Adrenal gland (tissue), 5 donors: ENCODE results near the gene MKRN2.

Source experiments
- CTCF ChIP-seq, 6 experiments: fragments of 450-650 bp in 4 of 6; fragments of 200-600 bp in 2 of 6; sonication (generic) in 1 of 6; IDR thresholded peaks; 1 replicate in 5 of 6; 2 replicates in 1 of 6; pipeline versions ENCODE4 v1.5.1 to v1.8.0; 2016 to 2021; ENCODE audit warnings: antibody characterized with exemption in 6 of 6, mild to moderate bottlenecking in 2 of 6, moderate library complexity in 1 of 6
- POLR2A ChIP-seq, 2 donors: fragments of 450-650 bp; IDR thresholded peaks; one replicate each; pipeline ENCODE4 v1.6.1; 2017; ENCODE audit warnings: antibody characterized with exemption in 2 of 2, mild to moderate bottlenecking in 2 of 2, moderate library complexity in 1 of 2
- donor health status: DM: no; HTN: no; CAD: no.

DNA sequence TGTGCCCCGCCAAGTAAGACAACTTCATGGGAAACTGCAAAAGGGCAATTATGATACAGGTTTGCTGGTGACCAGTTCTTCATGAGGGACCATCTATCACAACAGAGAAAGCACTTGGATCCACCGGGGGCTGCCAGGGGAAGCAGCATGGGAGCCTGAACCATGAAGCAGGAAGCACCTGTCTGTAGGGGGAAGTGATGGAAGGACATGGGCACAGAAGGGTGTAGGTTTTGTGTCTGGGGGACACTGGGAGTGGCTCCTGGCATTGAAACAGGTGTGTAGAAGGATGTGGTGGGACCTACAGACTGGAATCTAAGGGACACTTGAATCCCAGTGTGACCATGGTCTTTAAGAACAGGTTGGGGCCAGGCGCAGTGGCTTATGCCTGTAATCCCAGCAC, 22.6 kb downstream of the MKRN2 start:
- TF ChIP-seq POLR2A (IDR thresholded peaks at IDR 0.05): no peak
- TF ChIP-seq CTCF (IDR thresholded peaks at IDR 0.05): no peak
